HCT116 (cell line): ENCODE data around the gene SMIM41.

Experiments
- CEBPB ChIP-seq: IDR thresholded peaks from 2 replicates; pipeline ENCODE4 v1.6.1; 2012; ENCODE audit warnings: low read depth
- EZH2 ChIP-seq: fragments of 200-600 bp; sonication (generic); IDR thresholded peaks from 2 replicates; pipeline ENCODE4 v1.6.1; 2017; ENCODE audit warnings: antibody characterized with exemption, mixed run types
- POLR2A ChIP-seq: IDR thresholded peaks from 2 replicates; pipeline ENCODE4 v1.7.0; 2011; ENCODE audit warnings: borderline replicate concordance; ENCODE audit not compliant: insufficient read depth, insufficient read length; ENCODE audit errors: extremely low read depth
- SP1 ChIP-seq: IDR thresholded peaks from 2 replicates; pipeline ENCODE4 v1.6.1; 2012; ENCODE audit warnings: low read depth
- TCF7L2 ChIP-seq: IDR thresholded peaks from 2 replicates; pipeline ENCODE4 v1.7.0; 2011; ENCODE audit warnings: borderline replicate concordance, inconsistent platforms; ENCODE audit not compliant: insufficient read depth, insufficient read length; ENCODE audit errors: extremely low read depth
- YY1 ChIP-seq: IDR thresholded peaks from 2 replicates; pipeline ENCODE4 v1.6.1; 2011; ENCODE audit warnings: low read length, low read depth, moderate library complexity, mild to moderate bottlenecking; ENCODE audit not compliant: insufficient replicate concordance; ENCODE audit errors: extremely low read depth
- ZNF274 ChIP-seq: fragments of 200-500 bp; sonication (Bioruptor generic); IDR thresholded peaks from 2 replicates; pipeline ENCODE4 v1.6.1; 2014; ENCODE audit warnings: mild to moderate bottlenecking, low read depth, low read length, inconsistent platforms
- TF ChIP-seq, protein P1 (sequence below), 3 experiments: fragments of 200-600 bp in 1 of 3; sonication (generic) in 1 of 3; IDR thresholded peaks in 2 of 3; conservative IDR thresholded peaks in 1 of 3; 2 replicates each; pipeline ENCODE4 v1.5.1; 2012 to 2017; ENCODE audit warnings: low read depth in 2 of 3, low read length in 2 of 3, antibody characterized with exemption in 1 of 3, borderline replicate concordance in 1 of 3, control low read depth in 1 of 3, mild to moderate bottlenecking in 1 of 3, mixed read lengths in 1 of 3, mixed run types in 1 of 3, moderate library complexity in 1 of 3; ENCODE audit not compliant: insufficient read depth in 1 of 3

DNA sequence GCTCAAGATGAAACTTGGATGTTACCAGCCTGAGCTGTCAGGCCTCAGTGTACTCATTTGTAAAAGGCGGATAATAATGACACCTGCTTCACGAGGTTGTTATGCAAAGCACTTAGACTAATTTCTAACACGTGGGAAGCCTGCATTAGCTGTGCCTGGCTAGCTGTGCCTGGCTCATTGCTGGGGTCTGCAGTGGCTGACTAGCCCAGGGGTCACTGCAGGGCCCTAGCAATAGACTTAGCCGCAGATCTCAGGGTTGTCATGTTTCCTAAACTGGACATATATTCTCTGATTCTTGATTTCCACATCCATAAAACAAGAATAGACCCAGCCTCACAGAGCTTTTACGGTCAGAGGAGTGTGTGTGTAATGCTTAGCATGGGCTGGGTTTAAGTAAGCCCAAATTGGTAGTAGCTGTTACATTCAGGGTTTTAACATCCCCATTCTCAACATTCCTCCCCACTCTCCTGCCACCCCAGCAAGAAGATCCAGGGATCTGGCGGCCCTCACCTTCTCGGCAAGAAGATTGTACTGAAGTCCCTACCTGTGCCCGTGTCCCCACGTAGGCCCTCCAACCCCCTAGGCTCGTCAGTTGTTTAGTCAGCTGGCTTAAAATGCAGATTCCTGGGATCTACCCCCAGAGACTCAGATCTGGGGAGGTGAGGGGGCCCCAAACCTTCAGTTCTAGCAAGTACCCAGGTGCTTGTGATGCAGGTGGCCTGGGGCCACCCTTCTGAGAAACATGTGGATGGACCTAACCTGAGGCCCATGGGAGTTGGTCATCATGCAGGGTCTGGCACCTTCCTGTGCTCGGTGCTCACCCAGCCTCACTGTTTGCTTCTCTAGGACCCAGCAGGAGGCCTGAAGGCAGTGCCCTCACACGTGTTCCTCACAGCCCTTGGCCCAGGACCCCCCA is 19.7 kb upstream of the SMIM41 start:
- TF ChIP-seq EZH2 (no peak), SP1 (no peak), POLR2A (no peak), TCF7L2 (no peak), ZNF274 (no peak), CEBPB (no peak), YY1 (no peak)
- TF ChIP-seq, protein P1, sequence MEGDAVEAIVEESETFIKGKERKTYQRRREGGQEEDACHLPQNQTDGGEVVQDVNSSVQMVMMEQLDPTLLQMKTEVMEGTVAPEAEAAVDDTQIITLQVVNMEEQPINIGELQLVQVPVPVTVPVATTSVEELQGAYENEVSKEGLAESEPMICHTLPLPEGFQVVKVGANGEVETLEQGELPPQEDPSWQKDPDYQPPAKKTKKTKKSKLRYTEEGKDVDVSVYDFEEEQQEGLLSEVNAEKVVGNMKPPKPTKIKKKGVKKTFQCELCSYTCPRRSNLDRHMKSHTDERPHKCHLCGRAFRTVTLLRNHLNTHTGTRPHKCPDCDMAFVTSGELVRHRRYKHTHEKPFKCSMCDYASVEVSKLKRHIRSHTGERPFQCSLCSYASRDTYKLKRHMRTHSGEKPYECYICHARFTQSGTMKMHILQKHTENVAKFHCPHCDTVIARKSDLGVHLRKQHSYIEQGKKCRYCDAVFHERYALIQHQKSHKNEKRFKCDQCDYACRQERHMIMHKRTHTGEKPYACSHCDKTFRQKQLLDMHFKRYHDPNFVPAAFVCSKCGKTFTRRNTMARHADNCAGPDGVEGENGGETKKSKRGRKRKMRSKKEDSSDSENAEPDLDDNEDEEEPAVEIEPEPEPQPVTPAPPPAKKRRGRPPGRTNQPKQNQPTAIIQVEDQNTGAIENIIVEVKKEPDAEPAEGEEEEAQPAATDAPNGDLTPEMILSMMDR (IDR thresholded peaks at IDR 0.05 in 2 of 3, conservative IDR thresholded peaks at IDR 0.05 in 1 of 3; ENCODE audit: borderline replicate concordance in 1 of 3, insufficient read depth in 1 of 3, low read depth in 2 of 3, low read length in 2 of 3): no peak
